ENCODE measurements around the gene BPIFA1.

BPIFA1 gene

GRCh38 chr20:33202451-33202850 lies 33.3 kb upstream of the BPIFA1 start:
- DNase-seq (ENCODE audit: low read depth): no peak
- TF ChIP-seq CTCF (IDR thresholded peaks at IDR 0.05; ENCODE audit: insufficient read depth, low read depth, low read length, missing control alignments): no peak
- no peak overlapping the region for H3K4me3 ChIP-seq (ENCODE audit: low read length)

GRCh38 chr20:33203444-33203843 lies 32.4 kb upstream of the BPIFA1 start:
- TF ChIP-seq CTCF (IDR thresholded peaks at IDR 0.05; ENCODE audit: insufficient read depth, low read depth, low read length, missing control alignments): no peak
- no peak for DNase-seq (ENCODE audit: low read depth)
- no peak overlapping the region for H3K4me3 ChIP-seq (ENCODE audit: low read length)

- peak; percentile 67 for DNase-seq (ENCODE audit: low read depth)
- no peak overlapping the region for H3K4me3 ChIP-seq (ENCODE audit: low read length)
- TF ChIP-seq CTCF (IDR thresholded peaks at IDR 0.05; ENCODE audit: insufficient read depth, low read depth, low read length, missing control alignments): no peak
Observed at GRCh38 chr20:33209789-33210188, 26.0 kb upstream of the BPIFA1 start.

- no peak overlapping the region for H3K4me3 ChIP-seq (ENCODE audit: low read length)
- DNase-seq (ENCODE audit: low read depth): no peak
- TF ChIP-seq CTCF (IDR thresholded peaks at IDR 0.05; ENCODE audit: insufficient read depth, low read depth, low read length, missing control alignments): no peak
Observed at GRCh38 chr20:33210371-33210770, 25.4 kb upstream of the BPIFA1 start.

- peak; percentile 61 for TF ChIP-seq CTCF (IDR thresholded peaks at IDR 0.05; ENCODE audit: insufficient read depth, low read depth, low read length, missing control alignments)
Observed at GRCh38 chr20:33211817-33212424, 23.9 kb upstream of the BPIFA1 start.

GRCh38 chr20:33217052-33217451 lies 18.7 kb upstream of the BPIFA1 start, which contains the start of gene BPIFA3:
TSS of gene BPIFA3 (plus strand) at chr20:33217352. CDS start at chr20:33217537, 185 bp downstream.
- H3K4me3 ChIP-seq (ENCODE audit: low read length): no peak within 1 kb of the TSS
- no peak for DNase-seq (ENCODE audit: low read depth)
- TF ChIP-seq CTCF (IDR thresholded peaks at IDR 0.05; ENCODE audit: insufficient read depth, low read depth, low read length, missing control alignments): no peak

More at GRCh38 chr20:33211817-33212424, 23.9 kb upstream of the BPIFA1 start:
- H3K4me3 ChIP-seq (ENCODE audit: low read length): no peak overlapping the region
- DNase-seq (ENCODE audit: low read depth): peak; percentile 63

GRCh38 chr20:33224399-33224798 lies 11.4 kb upstream of the BPIFA1 start:
- no peak for TF ChIP-seq CTCF (IDR thresholded peaks at IDR 0.05; ENCODE audit: insufficient read depth, low read depth, low read length, missing control alignments)
- no peak for DNase-seq (ENCODE audit: low read depth)
- no peak overlapping the region for H3K4me3 ChIP-seq (ENCODE audit: low read length)

Data from epithelial cell of esophagus (primary cell).